HEK293 (cell line): ENCODE results near the gene UQCC3.

Experiments
- CTCF ChIP-seq: fragments of 450-650 bp; formaldehyde crosslinking; IDR thresholded peaks from 2 replicates; pipeline ENCODE4 v1.5.1; 2016; ENCODE audit warnings: missing biosample characterization, missing genetic modification characterization
- PBX3 ChIP-seq: sonication (generic); formaldehyde crosslinking; IDR thresholded peaks from 2 replicates; pipeline ENCODE4 v1.8.1; 2022; ENCODE audit warnings: mild to moderate bottlenecking, moderate library complexity, missing genetic modification reagents
- RBAK ChIP-seq: fragments of 450-650 bp; formaldehyde crosslinking; IDR thresholded peaks from 2 replicates; pipeline ENCODE4 v1.5.1; 2016; ENCODE audit warnings: missing biosample characterization, missing genetic modification characterization
- YY2 ChIP-seq: fragments of 450-650 bp; formaldehyde crosslinking; IDR thresholded peaks from 2 replicates; pipeline ENCODE4 v1.5.1; 2016; ENCODE audit warnings: missing biosample characterization, missing genetic modification characterization
- ZBTB6 ChIP-seq: fragments of 450-650 bp; formaldehyde crosslinking; IDR thresholded peaks from 2 replicates; pipeline ENCODE4 v1.5.1; 2017; ENCODE audit warnings: missing biosample characterization, missing genetic modification characterization
- ZNF311 ChIP-seq: fragments of 450-650 bp; formaldehyde crosslinking; IDR thresholded peaks from 2 replicates; pipeline ENCODE4 v1.5.1; 2017; ENCODE audit warnings: missing biosample characterization, missing genetic modification characterization, borderline replicate concordance

GRCh38 chr11:62665075-62665598 is 6.3 kb upstream of the UQCC3 start, which contains the start of the genes C11orf98 and CSKMT:
- TF ChIP-seq CTCF (tag by site-specific recombination) (no peak), RBAK (no peak), ZNF311 (no peak), PBX3 (CRISPR knock-in tag) (no peak), YY2 (no peak), ZBTB6 (tag by site-specific recombination) (no peak)
